Prostate gland (tissue), 2 donors: ENCODE measurements around the gene NLN.

Source experiments
- POLR2A ChIP-seq: fragments of 450-650 bp; IDR thresholded peaks from one replicate; pipeline ENCODE4 v1.6.1; 2016; ENCODE audit warnings: antibody characterized with exemption, mild to moderate bottlenecking
- TF ChIP-seq, protein P1 (sequence below), 4 experiments: fragments of 200-600 bp in 2 of 4; fragments of 450-650 bp in 2 of 4; sonication (generic) in 2 of 4; IDR thresholded peaks; 1 replicate in 3 of 4; 2 replicates in 1 of 4; pipeline ENCODE4 v1.5.1; 2016 to 2019; ENCODE audit warnings: antibody characterized with exemption in 4 of 4, mild to moderate bottlenecking in 2 of 4, moderate library complexity in 2 of 4

DNA sequence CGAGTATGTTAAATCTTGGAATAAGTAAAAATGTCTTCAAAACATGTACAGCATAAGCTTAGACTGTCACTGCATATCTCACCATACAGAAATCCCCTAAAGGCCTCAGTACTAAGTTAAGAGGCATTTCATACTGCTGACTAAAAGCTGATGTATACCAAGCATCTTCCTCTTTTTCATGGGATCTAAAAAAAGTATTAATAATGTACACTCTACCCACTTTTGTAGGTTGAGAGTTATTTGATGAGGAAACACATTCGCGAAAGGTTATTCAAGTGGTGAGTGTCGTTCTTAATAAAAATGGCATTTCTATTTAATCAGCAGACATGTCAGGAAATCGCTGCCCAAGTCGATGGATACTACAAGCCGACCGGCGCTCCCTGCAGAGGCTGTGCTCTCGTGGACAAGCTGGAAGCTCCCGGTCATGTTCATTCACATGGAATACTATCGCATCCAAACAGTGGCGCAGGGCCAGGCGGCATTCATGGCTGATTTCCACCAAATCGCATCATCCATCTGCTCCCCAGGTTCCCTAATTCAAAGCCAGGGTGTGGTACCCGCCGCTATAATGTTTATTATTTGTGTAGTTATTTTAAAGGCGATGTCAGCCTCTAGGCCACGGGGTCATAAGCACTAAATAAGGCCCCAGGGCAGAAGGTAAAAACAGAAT lies 820 bp upstream of the NLN start:
- TF ChIP-seq, protein P1, sequence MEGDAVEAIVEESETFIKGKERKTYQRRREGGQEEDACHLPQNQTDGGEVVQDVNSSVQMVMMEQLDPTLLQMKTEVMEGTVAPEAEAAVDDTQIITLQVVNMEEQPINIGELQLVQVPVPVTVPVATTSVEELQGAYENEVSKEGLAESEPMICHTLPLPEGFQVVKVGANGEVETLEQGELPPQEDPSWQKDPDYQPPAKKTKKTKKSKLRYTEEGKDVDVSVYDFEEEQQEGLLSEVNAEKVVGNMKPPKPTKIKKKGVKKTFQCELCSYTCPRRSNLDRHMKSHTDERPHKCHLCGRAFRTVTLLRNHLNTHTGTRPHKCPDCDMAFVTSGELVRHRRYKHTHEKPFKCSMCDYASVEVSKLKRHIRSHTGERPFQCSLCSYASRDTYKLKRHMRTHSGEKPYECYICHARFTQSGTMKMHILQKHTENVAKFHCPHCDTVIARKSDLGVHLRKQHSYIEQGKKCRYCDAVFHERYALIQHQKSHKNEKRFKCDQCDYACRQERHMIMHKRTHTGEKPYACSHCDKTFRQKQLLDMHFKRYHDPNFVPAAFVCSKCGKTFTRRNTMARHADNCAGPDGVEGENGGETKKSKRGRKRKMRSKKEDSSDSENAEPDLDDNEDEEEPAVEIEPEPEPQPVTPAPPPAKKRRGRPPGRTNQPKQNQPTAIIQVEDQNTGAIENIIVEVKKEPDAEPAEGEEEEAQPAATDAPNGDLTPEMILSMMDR (IDR thresholded peaks at IDR 0.05): no peak
- TF ChIP-seq POLR2A: no peak
